GM12878 (cell line): ENCODE data around the gene PC. TPM values are rescaled to one million over a fixed set of nuclear protein-coding genes. Genes with fewer than 3 reads are reported as not detected.
A peak's percentile ranks its signal among the peaks of the same experiment; 100 is the strongest.
"Not testable (repeated sequence)": the region's sequence is repeated elsewhere in the genome, so short reads cannot be mapped to it uniquely, and the experiment has no call there.

Experiments used
- ATAC-seq: fragments of 200-7000 bp; cut with Tn5 transposase; 3 replicates; pipeline ENCODE4 v1.9.1; 2020; ENCODE audit warnings: mild to moderate bottlenecking, moderate library complexity
- BruUV-seq: library from RNA; stranded (reverse); fragments of 400-500 nt; replicated peaks from 2 replicates; lab custom pipeline; 2021; lab: Mats Ljungman, UMichigan
- CTCF ChIA-PET: fragments of 300-600 bp; sonication (Branson Sonifier 250); formaldehyde crosslinking; extraction: SDS; loops from one replicate; lab custom pipeline; 2021; ENCODE audit warnings: inconsistent platforms; lab: Yijun Ruan, JAX
- POLR2A ChIA-PET: fragments of 350-600 bp; formaldehyde crosslinking; extraction: SDS; loops from one replicate; lab custom pipeline; 2021; ENCODE audit warnings: inconsistent platforms; lab: Charles Lee
- RAD21 ChIA-PET: fragments of 300-600 bp; sonication (Branson Sonifier 250); formaldehyde crosslinking; loops from one replicate; lab custom pipeline; 2023; ENCODE audit warnings: antibody characterized with exemption; ENCODE audit not compliant: unreplicated experiment; lab: Charles Lee
- SMC1A ChIA-PET: fragments of 300-600 bp; sonication (Branson Sonifier 250); formaldehyde crosslinking; loops from one replicate; lab custom pipeline; 2023; ENCODE audit not compliant: unreplicated experiment, uncharacterized antibody; lab: Charles Lee
- DNase-seq: peaks from one replicate; pipeline ENCODE4 v3.0.0-alpha.2; 2011; ENCODE audit warnings: low read depth, low spot score
- FAIRE-seq: peaks from 3 replicates; lab custom pipeline; 2011; peaks lifted over from hg19 to GRCh38; lab: Jason Lieb, UNC
- H2AFZ ChIP-seq: 2 replicates; pipeline ENCODE4 v1.6.0; 2011; ENCODE audit warnings: low read depth, low read length, control low read depth; ENCODE audit not compliant: control insufficient read depth
- H3K27ac ChIP-seq: 2 replicates; pipeline ENCODE4 v1.5.1; 2011; ENCODE audit warnings: control low read depth; ENCODE audit not compliant: control insufficient read depth, insufficient read depth
- H3K27me3 ChIP-seq, 2 experiments: replicated peaks in 1 of 2; 2 replicates each; pipeline versions ENCODE4 v1.6.0 to v1.6.1; 2011; ENCODE audit warnings: low read length in 1 of 2; ENCODE audit not compliant: control insufficient read depth in 2 of 2, insufficient read depth in 2 of 2
- H3K36me3 ChIP-seq, 2 experiments: 2 replicates each; pipeline ENCODE4 v1.5.1; 2011; ENCODE audit warnings: low read length in 1 of 2; ENCODE audit not compliant: control insufficient read depth in 2 of 2, insufficient read depth in 2 of 2
- H3K4me1 ChIP-seq: 2 replicates; pipeline ENCODE4 v1.6.1; 2011; ENCODE audit warnings: mild to moderate bottlenecking, low read length, moderate library complexity, mixed read lengths; ENCODE audit not compliant: control insufficient read depth, insufficient read depth
- H3K4me2 ChIP-seq: 2 replicates; pipeline ENCODE4 v1.6.0; 2011; ENCODE audit warnings: control low read depth; ENCODE audit not compliant: control insufficient read depth, insufficient read depth
- H3K4me3 ChIP-seq: fragments of 200-600 bp; sonication (generic); 2 replicates; pipeline ENCODE4 v1.5.1; 2016
- H3K79me2 ChIP-seq: 2 replicates; pipeline ENCODE4 v1.6.0; 2011; ENCODE audit warnings: low read length; ENCODE audit not compliant: control insufficient read depth, insufficient read depth
- H3K9ac ChIP-seq: 2 replicates; pipeline ENCODE4 v1.8.0; 2011; ENCODE audit warnings: low read length, control low read depth, mixed read lengths; ENCODE audit not compliant: control insufficient read depth, insufficient read depth
- H3K9me3 ChIP-seq: replicated peaks from 3 replicates; pipeline ENCODE4 v1.5.1; 2011; ENCODE audit warnings: mild to moderate bottlenecking, low read length; ENCODE audit not compliant: control insufficient read depth, insufficient read depth
- H4K20me1 ChIP-seq: 2 replicates; pipeline ENCODE4 v1.6.0; 2011; ENCODE audit not compliant: control insufficient read depth, insufficient read depth
- IKZF1 ChIP-seq: fragments of 450-650 bp; conservative IDR thresholded peaks from 2 replicates; pipeline ENCODE4 v1.6.1; 2017; ENCODE audit warnings: antibody characterized with exemption, mild to moderate bottlenecking
- YY1 ChIP-seq: IDR thresholded peaks from 2 replicates; pipeline ENCODE4 v1.6.1; 2011; ENCODE audit warnings: low read depth, mild to moderate bottlenecking, low read length
- WGBS: methylation state at CpG from one replicate; pipeline ENCODE4 v1.1.6; 2016; ENCODE audit warnings: low lambda C conversion rate; ENCODE audit not compliant: insufficient replicate concordance, insufficient coverage; ENCODE audit errors: missing lambda C conversion rate; 5-methylcytosine and 5-hydroxymethylcytosine counted together
- in situ Hi-C: fragments of 300-500 bp; cut with MboI; formaldehyde crosslinking; loops from 9 replicates; pipeline ENCODE4 v1.14.3; 2018; ENCODE audit warnings: mixed read lengths
- intact Hi-C: fragments of 100-400 bp; cut with micrococcal nuclease; formaldehyde crosslinking; loops from one replicate; pipeline ENCODE4 v1.14.2; 2022; ENCODE audit not compliant: unreplicated experiment
- polyA plus RNA-seq, 11 experiments: library from polyadenylated mRNA; depleted of rRNA in 4 of 11; unstranded in 6 of 11; stranded (reverse) in 5 of 11; fragments of >200 nt; fragmentation: Nextera tagmentation in 4 of 11; fragmentation: Illumina TruSeq in 1 of 11; extraction: Ambion mirVana in 4 of 11; extraction: Trizol in 1 of 11; gene quantifications; 1 replicate in 1 of 11; 2 replicates in 10 of 11; pipeline versions ENCODE4 v1.2.1 to v1.2.3, GENCODE V29; 2011 to 2016; ENCODE audit warnings: inconsistent platforms in 2 of 11, missing spikeins in 2 of 11, low read depth in 1 of 11
- total RNA-seq, 4 experiments: library from RNA; depleted of rRNA in 3 of 4; stranded (reverse); fragments of >200 nt in 3 of 4; fragmentation: Illumina TruSeq in 1 of 4; extraction: Trizol in 1 of 4; gene quantifications; 2 replicates each; pipeline versions ENCODE4 v1.2.1 to v1.2.3, GENCODE V29; 2013 to 2021
- TF ChIP-seq, protein P1 (sequence below): IDR thresholded peaks from 2 replicates; pipeline ENCODE4 v1.6.1; 2012; ENCODE audit warnings: low read length, inconsistent platforms
- TF ChIP-seq, protein P2 (sequence below): IDR thresholded peaks from 2 replicates; pipeline ENCODE4 v1.6.1; 2011; ENCODE audit warnings: low read depth, low read length, improper control_type of control experiment, borderline replicate concordance
- TF ChIP-seq, protein P3 (sequence below): IDR thresholded peaks from 2 replicates; pipeline ENCODE4 v1.6.1; 2011; ENCODE audit warnings: low read depth, mild to moderate bottlenecking, low read length, moderate library complexity, borderline replicate concordance; ENCODE audit errors: extremely low read depth

The PC gene
- total and polyA plus RNA-seq, 10 of the 15 experiments (the other 5 are each of a cell fraction or from before 2014, with no cell fraction given): 0.22 to 10.3 (median 4.5) TPM

DNA sequence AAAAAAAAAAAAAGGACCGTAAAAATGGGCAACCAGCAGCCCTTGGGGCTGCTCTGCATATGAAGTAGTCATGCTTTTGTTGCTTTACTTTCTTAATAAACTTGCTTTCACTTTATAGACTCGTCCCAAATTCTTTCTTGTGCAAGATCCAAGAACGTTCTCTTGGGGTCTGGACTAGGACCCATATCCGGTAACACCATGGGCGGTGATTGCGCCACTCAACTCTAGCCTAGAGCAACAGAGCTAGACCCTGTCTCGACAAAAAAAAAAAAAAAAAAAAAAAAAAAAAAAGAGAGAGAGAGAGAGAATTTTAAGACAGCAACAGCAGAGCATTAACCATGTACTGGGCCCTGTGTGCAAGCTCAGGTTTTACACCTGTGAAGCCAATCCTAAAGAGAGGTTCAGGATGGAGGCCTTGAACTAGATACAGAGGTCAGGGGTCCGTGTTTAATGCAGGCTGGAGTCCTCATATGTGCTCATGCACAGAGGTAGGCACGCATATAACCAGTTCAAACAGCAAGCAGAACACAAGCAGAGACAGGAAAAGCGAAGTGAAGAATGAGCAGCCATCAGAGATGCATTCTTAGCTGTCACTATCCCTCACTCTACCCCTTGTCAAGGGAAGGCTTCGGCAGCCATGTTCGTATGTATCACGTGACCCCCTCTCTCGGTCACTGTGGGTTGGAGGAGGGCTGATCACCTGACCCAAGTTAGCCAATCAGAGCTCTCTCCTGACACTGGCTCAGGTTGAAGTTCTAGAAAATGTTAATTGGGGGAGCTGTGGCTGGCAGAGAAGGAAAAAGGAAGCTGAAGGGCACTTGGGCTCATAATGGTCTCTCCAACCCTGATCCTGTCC lies 48.1 kb upstream of the PC start (continued):
- TF ChIP-seq, protein P1, sequence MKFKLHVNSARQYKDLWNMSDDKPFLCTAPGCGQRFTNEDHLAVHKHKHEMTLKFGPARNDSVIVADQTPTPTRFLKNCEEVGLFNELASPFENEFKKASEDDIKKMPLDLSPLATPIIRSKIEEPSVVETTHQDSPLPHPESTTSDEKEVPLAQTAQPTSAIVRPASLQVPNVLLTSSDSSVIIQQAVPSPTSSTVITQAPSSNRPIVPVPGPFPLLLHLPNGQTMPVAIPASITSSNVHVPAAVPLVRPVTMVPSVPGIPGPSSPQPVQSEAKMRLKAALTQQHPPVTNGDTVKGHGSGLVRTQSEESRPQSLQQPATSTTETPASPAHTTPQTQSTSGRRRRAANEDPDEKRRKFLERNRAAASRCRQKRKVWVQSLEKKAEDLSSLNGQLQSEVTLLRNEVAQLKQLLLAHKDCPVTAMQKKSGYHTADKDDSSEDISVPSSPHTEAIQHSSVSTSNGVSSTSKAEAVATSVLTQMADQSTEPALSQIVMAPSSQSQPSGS: no peak
- TF ChIP-seq, protein P2, sequence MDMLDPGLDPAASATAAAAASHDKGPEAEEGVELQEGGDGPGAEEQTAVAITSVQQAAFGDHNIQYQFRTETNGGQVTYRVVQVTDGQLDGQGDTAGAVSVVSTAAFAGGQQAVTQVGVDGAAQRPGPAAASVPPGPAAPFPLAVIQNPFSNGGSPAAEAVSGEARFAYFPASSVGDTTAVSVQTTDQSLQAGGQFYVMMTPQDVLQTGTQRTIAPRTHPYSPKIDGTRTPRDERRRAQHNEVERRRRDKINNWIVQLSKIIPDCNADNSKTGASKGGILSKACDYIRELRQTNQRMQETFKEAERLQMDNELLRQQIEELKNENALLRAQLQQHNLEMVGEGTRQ: peak; percentile 32; the same call in 1 of the 2 replicates
- TF ChIP-seq IKZF1 (no peak), YY1 (peak; percentile 90)
- TF ChIP-seq, protein P3, sequence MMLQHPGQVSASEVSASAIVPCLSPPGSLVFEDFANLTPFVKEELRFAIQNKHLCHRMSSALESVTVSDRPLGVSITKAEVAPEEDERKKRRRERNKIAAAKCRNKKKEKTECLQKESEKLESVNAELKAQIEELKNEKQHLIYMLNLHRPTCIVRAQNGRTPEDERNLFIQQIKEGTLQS: peak; percentile 39; the same call in 1 of the 2 replicates

DNA sequence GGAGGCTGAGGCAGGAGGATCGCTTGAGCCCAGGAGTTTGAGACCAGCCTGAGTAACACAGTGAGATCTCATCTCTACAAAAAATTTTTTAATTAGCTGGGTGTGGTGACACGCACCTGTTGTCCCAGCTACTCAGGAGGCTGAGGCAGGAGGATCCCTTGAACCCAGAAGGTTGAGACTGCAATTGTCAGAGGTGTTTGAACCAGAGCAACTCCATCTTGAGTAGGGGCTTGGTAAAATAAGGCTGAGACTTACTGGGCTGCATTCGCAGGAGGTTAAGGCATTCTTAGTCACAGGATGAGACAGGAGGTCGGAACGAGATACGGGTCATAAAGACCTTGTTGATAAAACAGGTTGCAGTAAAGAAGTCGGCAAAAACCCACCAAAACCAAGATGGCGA lies 47.0 kb upstream of the PC start:
- CTCF ChIA-PET, H4K20me1 ChIP-seq, H2AFZ ChIP-seq, RAD21 ChIA-PET, POLR2A ChIA-PET, H3K36me3 ChIP-seq, BruUV-seq, FAIRE-seq, H3K27me3 ChIP-seq, SMC1A ChIA-PET, H3K79me2 ChIP-seq, intact Hi-C loops, H3K4me3 ChIP-seq, H3K9me3 ChIP-seq, in situ Hi-C loops, H3K9ac ChIP-seq, DNase-seq, ATAC-seq, H3K4me2 ChIP-seq, H3K27ac ChIP-seq, H3K4me1 ChIP-seq: not testable (repeated sequence)
- WGBS: 92% methylated on average over 8 of the region's 8 CpGs
